AG09309 (cell line): ENCODE results near the gene TNFSF18.

ENCODE experiments used
- DNase-seq: peaks from one replicate; pipeline ENCODE4 v3.0.0-alpha.2; 2010; ENCODE audit warnings: low read depth
- H3K4me3 ChIP-seq: 2 replicates; pipeline ENCODE4 v1.5.1; 2011; ENCODE audit warnings: mild to moderate bottlenecking, low read depth, low read length, moderate library complexity; ENCODE audit not compliant: control insufficient read depth
- TF ChIP-seq, protein P1 (sequence below): IDR thresholded peaks from 2 replicates; pipeline ENCODE4 v1.5.1; 2011; ENCODE audit warnings: mild to moderate bottlenecking, low read depth, low read length, inconsistent platforms; ENCODE audit not compliant: insufficient read depth, control insufficient read depth; ENCODE audit errors: missing control alignments

TNFSF18 gene

DNA sequence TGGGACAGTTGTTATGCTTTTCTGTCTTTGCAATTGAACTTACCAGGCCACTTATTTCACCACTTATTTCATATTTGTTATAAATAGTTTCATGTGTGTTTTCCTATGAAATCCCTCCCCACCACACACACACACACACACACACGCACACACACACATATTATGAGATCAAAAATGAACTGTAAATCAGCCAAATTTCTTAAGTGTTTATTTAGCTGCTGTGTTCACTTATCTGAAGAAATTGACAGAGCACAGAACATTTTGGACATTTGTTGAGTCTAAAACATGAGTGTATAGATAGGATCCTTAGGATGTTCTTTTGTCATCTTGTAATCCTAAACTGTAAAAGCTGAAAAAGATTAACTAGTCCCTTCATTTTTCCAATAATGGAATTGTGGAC, 7.8 kb upstream of the TNFSF18 start:
- no peak overlapping the region for H3K4me3 ChIP-seq
- DNase-seq, result no peak
- TF ChIP-seq, protein P1, sequence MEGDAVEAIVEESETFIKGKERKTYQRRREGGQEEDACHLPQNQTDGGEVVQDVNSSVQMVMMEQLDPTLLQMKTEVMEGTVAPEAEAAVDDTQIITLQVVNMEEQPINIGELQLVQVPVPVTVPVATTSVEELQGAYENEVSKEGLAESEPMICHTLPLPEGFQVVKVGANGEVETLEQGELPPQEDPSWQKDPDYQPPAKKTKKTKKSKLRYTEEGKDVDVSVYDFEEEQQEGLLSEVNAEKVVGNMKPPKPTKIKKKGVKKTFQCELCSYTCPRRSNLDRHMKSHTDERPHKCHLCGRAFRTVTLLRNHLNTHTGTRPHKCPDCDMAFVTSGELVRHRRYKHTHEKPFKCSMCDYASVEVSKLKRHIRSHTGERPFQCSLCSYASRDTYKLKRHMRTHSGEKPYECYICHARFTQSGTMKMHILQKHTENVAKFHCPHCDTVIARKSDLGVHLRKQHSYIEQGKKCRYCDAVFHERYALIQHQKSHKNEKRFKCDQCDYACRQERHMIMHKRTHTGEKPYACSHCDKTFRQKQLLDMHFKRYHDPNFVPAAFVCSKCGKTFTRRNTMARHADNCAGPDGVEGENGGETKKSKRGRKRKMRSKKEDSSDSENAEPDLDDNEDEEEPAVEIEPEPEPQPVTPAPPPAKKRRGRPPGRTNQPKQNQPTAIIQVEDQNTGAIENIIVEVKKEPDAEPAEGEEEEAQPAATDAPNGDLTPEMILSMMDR, result no peak

DNA sequence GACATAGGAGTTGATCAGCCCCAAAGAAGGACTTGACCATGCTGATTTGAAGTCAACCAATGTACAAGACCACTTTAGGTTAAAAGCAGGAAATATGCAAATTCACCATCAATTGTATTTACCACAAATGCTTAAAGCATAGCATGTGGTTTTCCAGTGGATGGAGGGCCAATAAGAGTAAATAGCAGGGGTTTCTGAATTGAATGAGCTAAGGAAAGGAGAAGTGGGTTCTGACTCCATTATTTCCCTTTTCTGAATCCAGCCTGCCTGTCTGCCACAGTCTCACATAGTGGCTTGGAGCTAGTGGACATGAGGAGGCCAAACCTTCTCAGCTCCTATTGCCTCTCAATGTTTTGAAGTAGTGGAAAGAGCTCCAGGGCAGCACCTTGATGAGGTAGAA, 7.2 kb upstream of the TNFSF18 start:
- TF ChIP-seq, protein P1, result no peak
- H3K4me3 ChIP-seq, result no peak overlapping the region
- DNase-seq, result no peak

DNA sequence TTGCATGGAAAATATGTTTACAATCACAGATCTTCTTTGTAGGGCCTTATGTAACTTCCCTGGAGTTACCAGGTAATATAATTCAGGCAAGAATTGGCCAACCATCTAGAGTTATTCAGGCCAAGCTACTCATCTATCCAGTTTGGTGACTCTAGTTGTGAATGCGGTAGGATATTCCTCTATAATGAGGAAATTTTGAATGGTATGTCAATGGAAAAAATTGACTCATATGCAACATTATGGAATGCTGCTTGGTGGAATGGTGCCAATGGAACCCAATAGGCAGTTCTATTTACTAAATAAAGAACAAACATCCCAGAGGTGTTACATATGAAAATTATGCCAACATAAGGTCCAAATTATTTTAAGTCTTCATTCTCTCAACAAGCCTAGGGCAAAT, 5.6 kb upstream of the TNFSF18 start:
- H3K4me3 ChIP-seq, result no peak overlapping the region
- TF ChIP-seq, protein P1, result no peak
- DNase-seq, result no peak

DNA sequence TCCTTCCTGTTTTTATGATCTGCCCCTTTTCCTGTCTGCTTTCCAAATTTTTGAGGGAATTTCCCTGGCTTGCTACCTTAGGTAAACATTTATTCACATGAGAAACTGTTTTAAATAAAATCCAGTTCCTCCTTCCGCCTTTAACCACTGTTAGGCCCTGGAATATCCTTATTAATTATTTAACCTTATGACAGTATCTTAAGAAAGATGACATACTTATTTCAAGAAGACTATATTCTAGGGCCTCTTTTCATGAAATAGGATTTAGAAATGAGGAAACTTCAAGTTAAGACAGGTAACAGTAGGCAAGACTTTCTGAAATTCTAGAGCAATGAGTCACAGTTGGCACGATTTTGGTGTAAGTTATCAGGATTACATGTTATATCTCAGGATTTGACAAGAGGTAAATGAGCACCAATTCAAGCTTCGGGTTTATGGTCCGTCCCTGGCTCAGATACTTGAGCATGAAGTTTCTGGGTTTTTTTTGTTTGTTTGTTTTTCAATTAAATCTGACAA, 2.0 kb upstream of the TNFSF18 start:
- DNase-seq, result no peak
- TF ChIP-seq, protein P1, result no peak

DNA sequence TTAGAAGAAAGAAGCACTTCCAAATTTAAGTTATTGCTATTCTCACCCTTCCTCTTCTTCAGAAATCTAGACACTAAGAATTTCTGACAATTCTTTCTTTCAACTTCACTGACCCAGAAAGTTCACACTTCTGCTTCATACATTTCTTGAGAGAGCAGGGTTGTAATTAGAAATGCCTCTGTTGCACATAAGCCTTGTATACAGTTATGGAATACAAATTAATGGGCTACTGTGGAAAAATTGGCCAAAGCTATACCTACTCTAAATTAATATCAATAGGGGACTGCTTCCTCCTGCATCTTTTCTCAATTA, 1.5 kb downstream of the TNFSF18 start:
- no peak for DNase-seq
- no peak overlapping the region for H3K4me3 ChIP-seq
- TF ChIP-seq, protein P1, result no peak

More for the DNA sequence above, 2.0 kb upstream of the TNFSF18 start:
- H3K4me3 ChIP-seq, result no peak overlapping the region

DNA sequence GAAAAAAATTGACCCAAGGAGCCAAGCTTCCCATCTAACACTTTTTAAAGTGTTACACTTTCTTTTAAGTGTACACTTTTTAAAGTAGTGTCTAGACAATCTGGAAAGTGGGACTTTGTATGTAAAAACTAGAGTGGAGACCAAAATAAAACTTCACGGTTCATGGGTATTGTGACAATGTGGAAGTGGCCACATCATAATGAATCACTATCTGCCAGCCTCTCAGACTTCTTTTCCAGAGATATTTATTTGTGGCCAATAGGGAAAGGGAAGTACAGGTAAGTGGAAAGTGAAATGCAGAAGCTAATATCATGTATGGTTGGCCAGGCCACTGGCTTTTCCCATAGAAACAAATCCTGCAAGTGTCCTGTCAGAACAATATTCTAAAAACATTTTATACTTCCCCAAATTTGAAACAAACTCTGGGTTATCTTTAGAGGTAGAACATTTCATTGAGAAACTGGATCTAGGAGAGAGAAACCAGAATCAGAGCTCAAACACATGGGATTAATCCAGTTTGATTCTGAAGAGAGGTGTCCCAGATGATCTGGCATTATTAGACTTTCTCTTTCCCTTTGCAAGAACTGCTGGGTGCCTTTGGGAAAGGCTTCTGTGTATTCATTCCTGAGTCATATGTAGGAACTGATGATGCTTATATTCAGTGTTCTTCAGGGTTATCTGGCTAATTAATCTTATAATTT, 2.0 kb downstream of the TNFSF18 start:
- no peak for DNase-seq
- no peak overlapping the region for H3K4me3 ChIP-seq
- TF ChIP-seq, protein P1, result no peak
